ENCODE results near the gene POLR3C. TPM values are rescaled to one million over a fixed set of nuclear protein-coding genes. Genes with fewer than 3 reads are reported as not detected.
"Not testable (repeated sequence)": the region's sequence is repeated elsewhere in the genome, so short reads cannot be mapped to it uniquely, and the experiment has no call there.

Gene POLR3C
- total and polyA plus RNA-seq, 5 donors from 2014 or later = 30.3 to 52.2 (median 45.8) TPM

GRCh38 chr1:145804235-145805045 lies 19.6 kb upstream of the POLR3C start:
- Mint-ChIP-seq H3K36me3 (peaks cover 3% of the 10 kb centered on the region), H3K9me3 (peaks cover 0 to 3% (median 0%) of the 10 kb centered on the region in 7 donors), H3K27ac (peak overlapping the region in 1 of 3 donors; percentile 90), H3K27me3 (no peaks in the 10 kb centered on the region), H3K4me1 (peaks cover 34 to 71% (median 52%) of the 10 kb centered on the region in 4 donors), H3K4me3 (no peak overlapping the region)
- Histone ChIP-seq H3K9me3 (ENCODE audit: control insufficient read depth in 2 of 2, low read length in 2 of 2) (no peaks in the 10 kb centered on the region), H3K36me3 (ENCODE audit: control insufficient read depth, insufficient read depth, low read length) (no peaks in the 10 kb centered on the region), H3K27me3 (ENCODE audit: control insufficient read depth, insufficient read depth, low read length) (no peaks in the 10 kb centered on the region), H3K27ac (ENCODE audit: insufficient read depth, low read length, poor library complexity, severe bottlenecking) (no peak overlapping the region), H3K4me3 (ENCODE audit: low read depth, low read length) (no peak overlapping the region), H3K4me1 (ENCODE audit: control insufficient read depth, insufficient read depth, low read length, poor library complexity, severe bottlenecking) (no peaks in the 10 kb centered on the region)
- ATAC-seq (ENCODE audit: low read depth in 2 of 2) = no peak
- DNase-seq = no peak

GRCh38 chr1:145805057-145805456 lies 18.9 kb upstream of the POLR3C start:
- no peak overlapping the region for H3K4me3 Mint-ChIP-seq
- Histone ChIP-seq H3K4me1 (ENCODE audit: control insufficient read depth, insufficient read depth, low read length, poor library complexity, severe bottlenecking) (no peaks in the 10 kb centered on the region), H3K27ac (ENCODE audit: insufficient read depth, low read length, poor library complexity, severe bottlenecking) (no peak overlapping the region), H3K4me3 (ENCODE audit: low read depth, low read length) (no peak overlapping the region), H3K36me3 (ENCODE audit: control insufficient read depth, insufficient read depth, low read length) (no peaks in the 10 kb centered on the region), H3K9me3 (ENCODE audit: control insufficient read depth in 2 of 2, low read length in 2 of 2) (no peaks in the 10 kb centered on the region), H3K27me3 (ENCODE audit: control insufficient read depth, insufficient read depth, low read length) (no peaks in the 10 kb centered on the region)
- ATAC-seq (ENCODE audit: low read depth in 2 of 2) (no peak), DNase-seq (no peak)
- no peak overlapping the region for H3K27ac Mint-ChIP-seq
- no peaks in the 10 kb centered on the region for H3K27me3 Mint-ChIP-seq
- H3K36me3 Mint-ChIP-seq = peaks cover 3% of the 10 kb centered on the region
- peaks cover 0 to 3% (median 0%) of the 10 kb centered on the region in 7 donors for H3K9me3 Mint-ChIP-seq
- peaks cover 34 to 69% (median 51%) of the 10 kb centered on the region in 4 donors for H3K4me1 Mint-ChIP-seq

GRCh38 chr1:145806408-145806807 lies 17.6 kb upstream of the POLR3C start:
- Histone ChIP-seq H3K27ac (ENCODE audit: insufficient read depth, low read length, poor library complexity, severe bottlenecking) (no peak overlapping the region), H3K9me3 (ENCODE audit: control insufficient read depth in 2 of 2, low read length in 2 of 2) (no peaks in the 10 kb centered on the region), H3K4me1 (ENCODE audit: control insufficient read depth, insufficient read depth, low read length, poor library complexity, severe bottlenecking) (no peaks in the 10 kb centered on the region), H3K4me3 (ENCODE audit: low read depth, low read length) (no peak overlapping the region), H3K27me3 (ENCODE audit: control insufficient read depth, insufficient read depth, low read length) (no peaks in the 10 kb centered on the region), H3K36me3 (ENCODE audit: control insufficient read depth, insufficient read depth, low read length) (no peaks in the 10 kb centered on the region)
- H3K4me1 Mint-ChIP-seq = peaks cover 34 to 61% (median 46%) of the 10 kb centered on the region in 4 donors
- ATAC-seq (ENCODE audit: low read depth in 2 of 2) (no peak), DNase-seq (no peak)
- no peak overlapping the region for H3K4me3 Mint-ChIP-seq
- H3K36me3 Mint-ChIP-seq = peaks cover 3% of the 10 kb centered on the region
- H3K27me3 Mint-ChIP-seq = no peaks in the 10 kb centered on the region
- peak overlapping the region in 1 of 3 donors; percentile 67 for H3K27ac Mint-ChIP-seq
- no peaks in the 10 kb centered on the region for H3K9me3 Mint-ChIP-seq

GRCh38 chr1:145806844-145807243 lies 17.2 kb upstream of the POLR3C start:
- H3K4me1 ChIP-seq (ENCODE audit: control insufficient read depth, insufficient read depth, low read length, poor library complexity, severe bottlenecking) = no peaks in the 10 kb centered on the region
- H3K9me3 ChIP-seq (ENCODE audit: control insufficient read depth in 2 of 2, low read length in 2 of 2) = no peaks in the 10 kb centered on the region
- H3K27ac ChIP-seq (ENCODE audit: insufficient read depth, low read length, poor library complexity, severe bottlenecking) = no peak overlapping the region
- Mint-ChIP-seq H3K9me3 (no peaks in the 10 kb centered on the region), H3K27ac (no peak overlapping the region), H3K4me3 (no peak overlapping the region), H3K36me3 (peaks cover 3% of the 10 kb centered on the region), H3K27me3 (no peaks in the 10 kb centered on the region), H3K4me1 (peaks cover 34 to 56% (median 45%) of the 10 kb centered on the region in 4 donors)
- no peaks in the 10 kb centered on the region for H3K36me3 ChIP-seq (ENCODE audit: control insufficient read depth, insufficient read depth, low read length)
- no peak overlapping the region for H3K4me3 ChIP-seq (ENCODE audit: low read depth, low read length)
- DNase-seq (no peak), ATAC-seq (ENCODE audit: low read depth in 2 of 2) (no peak)
- H3K27me3 ChIP-seq (ENCODE audit: control insufficient read depth, insufficient read depth, low read length) = no peaks in the 10 kb centered on the region

GRCh38 chr1:145812977-145813810 lies 10.8 kb upstream of the POLR3C start:
- not testable (repeated sequence) for H3K27ac ChIP-seq (ENCODE audit: insufficient read depth, low read length, poor library complexity, severe bottlenecking)

GRCh38 chr1:145818095-145818494 lies 5.9 kb upstream of the POLR3C start:
- not testable (repeated sequence) for H3K4me1 ChIP-seq (ENCODE audit: control insufficient read depth, insufficient read depth, low read length, poor library complexity, severe bottlenecking); H3K36me3 ChIP-seq (ENCODE audit: control insufficient read depth, insufficient read depth, low read length); H3K27me3 ChIP-seq (ENCODE audit: control insufficient read depth, insufficient read depth, low read length); H3K27ac Mint-ChIP-seq; H3K4me3 Mint-ChIP-seq; H3K27ac ChIP-seq (ENCODE audit: insufficient read depth, low read length, poor library complexity, severe bottlenecking); H3K27me3 Mint-ChIP-seq; H3K36me3 Mint-ChIP-seq; H3K9me3 ChIP-seq (ENCODE audit: control insufficient read depth in 2 of 2, low read length in 2 of 2); H3K4me3 ChIP-seq (ENCODE audit: low read depth, low read length); H3K9me3 Mint-ChIP-seq
- peak in 1 of 2 donors; percentile 29 for ATAC-seq (ENCODE audit: low read depth in 2 of 2)
- H3K4me1 Mint-ChIP-seq = peaks cover 0 to 13% (median 5%) of the 10 kb centered on the region in 4 donors
- peak in 1 of 3 donors; percentile 6 for DNase-seq

More at GRCh38 chr1:145812977-145813810, 10.8 kb upstream of the POLR3C start:
- not testable (repeated sequence) for H3K4me3 ChIP-seq (ENCODE audit: low read depth, low read length); H3K4me3 Mint-ChIP-seq; DNase-seq; ATAC-seq (ENCODE audit: low read depth in 2 of 2); H3K36me3 ChIP-seq (ENCODE audit: control insufficient read depth, insufficient read depth, low read length); H3K36me3 Mint-ChIP-seq; H3K9me3 ChIP-seq (ENCODE audit: control insufficient read depth in 2 of 2, low read length in 2 of 2); H3K27ac Mint-ChIP-seq; H3K4me1 ChIP-seq (ENCODE audit: control insufficient read depth, insufficient read depth, low read length, poor library complexity, severe bottlenecking); H3K27me3 Mint-ChIP-seq; H3K9me3 Mint-ChIP-seq; H3K27me3 ChIP-seq (ENCODE audit: control insufficient read depth, insufficient read depth, low read length)
- H3K4me1 Mint-ChIP-seq = peaks cover 5 to 13% (median 8%) of the 10 kb centered on the region in 4 donors

- H3K36me3 Mint-ChIP-seq = peaks cover 14% of the 10 kb centered on the region
- H3K9me3 ChIP-seq (ENCODE audit: control insufficient read depth in 2 of 2, low read length in 2 of 2); H3K27me3 Mint-ChIP-seq; ATAC-seq (ENCODE audit: low read depth in 2 of 2); H3K9me3 Mint-ChIP-seq; H3K27me3 ChIP-seq (ENCODE audit: control insufficient read depth, insufficient read depth, low read length); H3K27ac ChIP-seq (ENCODE audit: insufficient read depth, low read length, poor library complexity, severe bottlenecking); DNase-seq: not testable (repeated sequence)
- Histone ChIP-seq H3K4me1 (ENCODE audit: control insufficient read depth, insufficient read depth, low read length, poor library complexity, severe bottlenecking) (peaks cover 17% of the 10 kb centered on the region), H3K4me3 (ENCODE audit: low read depth, low read length) (peak overlapping the region; percentile 13), H3K36me3 (ENCODE audit: control insufficient read depth, insufficient read depth, low read length) (peaks cover 11% of the 10 kb centered on the region)
- peaks cover 10 to 43% (median 25%) of the 10 kb centered on the region in 4 donors for H3K4me1 Mint-ChIP-seq
- peak overlapping the region in 1 of 3 donors; percentile 99 for H3K27ac Mint-ChIP-seq
- H3K4me3 Mint-ChIP-seq = peak overlapping the region in 3 of 4 donors; percentile 46 to 97 (median 59)
Observed at GRCh38 chr1:145822779-145823331, 1.1 kb upstream of the POLR3C start.

Measured in CD4-positive, CD25-positive, alpha-beta regulatory T cell (primary cell).